K562 (cell line): ENCODE measurements around the gene MBD5. TPM values are rescaled to one million over a fixed set of nuclear protein-coding genes. Genes with fewer than 3 reads are reported as not detected.

Experiments used
- PBX2 ChIP-seq, 2 experiments: IDR thresholded peaks in 1 of 2; conservative IDR thresholded peaks in 1 of 2; 2 replicates each; pipeline ENCODE4 v1.6.1; 2016; ENCODE audit warnings: low read depth in 2 of 2, mild to moderate bottlenecking in 1 of 2, missing compliant biosample characterization in 1 of 2, missing genetic modification characterization in 1 of 2, moderate library complexity in 1 of 2
- ZBTB34 ChIP-seq: fragments of 250-450 bp; sonication (Bioruptor Pico); IDR thresholded peaks from 2 replicates; pipeline ENCODE4 v1.8.0; 2021; ENCODE audit warnings: mild to moderate bottlenecking, moderate library complexity
- polyA plus RNA-seq, 8 experiments: library from polyadenylated mRNA; depleted of rRNA in 4 of 8; stranded (reverse) in 5 of 8; unstranded in 3 of 8; fragments of >200 nt; fragmentation: Nextera tagmentation in 2 of 8; fragmentation: Illumina TruSeq in 1 of 8; extraction: Ambion mirVana in 2 of 8; extraction: Trizol in 1 of 8; gene quantifications; 2 replicates each; pipeline versions ENCODE4 v1.2.1 to v1.2.3, GENCODE V29; 2011 to 2014; ENCODE audit warnings: inconsistent platforms in 1 of 8, missing spikeins in 1 of 8
- total RNA-seq, 7 experiments: library from RNA; depleted of rRNA in 6 of 7; stranded (reverse); fragments of >200 nt in 6 of 7; fragmentation: Illumina TruSeq in 2 of 7; extraction: Trizol in 2 of 7; gene quantifications; 2 replicates each; pipeline versions ENCODE4 v1.2.1 to v1.2.3, GENCODE V29; 2011 to 2021; ENCODE audit warnings: low replicate concordance in 1 of 7
- TF ChIP-seq, protein P1 (sequence below): fragments of 250-450 bp; sonication (Bioruptor Pico); IDR thresholded peaks from 2 replicates; pipeline ENCODE4 v1.5.0; 2022; ENCODE audit warnings: mild to moderate bottlenecking

The MBD5 gene
- total and polyA plus RNA-seq, 9 of the 15 experiments (the other 6 are each of a cell fraction or from before 2014, with no cell fraction given): 3.4 to 14.5 (median 9.0) TPM

- TF ChIP-seq, protein P1, sequence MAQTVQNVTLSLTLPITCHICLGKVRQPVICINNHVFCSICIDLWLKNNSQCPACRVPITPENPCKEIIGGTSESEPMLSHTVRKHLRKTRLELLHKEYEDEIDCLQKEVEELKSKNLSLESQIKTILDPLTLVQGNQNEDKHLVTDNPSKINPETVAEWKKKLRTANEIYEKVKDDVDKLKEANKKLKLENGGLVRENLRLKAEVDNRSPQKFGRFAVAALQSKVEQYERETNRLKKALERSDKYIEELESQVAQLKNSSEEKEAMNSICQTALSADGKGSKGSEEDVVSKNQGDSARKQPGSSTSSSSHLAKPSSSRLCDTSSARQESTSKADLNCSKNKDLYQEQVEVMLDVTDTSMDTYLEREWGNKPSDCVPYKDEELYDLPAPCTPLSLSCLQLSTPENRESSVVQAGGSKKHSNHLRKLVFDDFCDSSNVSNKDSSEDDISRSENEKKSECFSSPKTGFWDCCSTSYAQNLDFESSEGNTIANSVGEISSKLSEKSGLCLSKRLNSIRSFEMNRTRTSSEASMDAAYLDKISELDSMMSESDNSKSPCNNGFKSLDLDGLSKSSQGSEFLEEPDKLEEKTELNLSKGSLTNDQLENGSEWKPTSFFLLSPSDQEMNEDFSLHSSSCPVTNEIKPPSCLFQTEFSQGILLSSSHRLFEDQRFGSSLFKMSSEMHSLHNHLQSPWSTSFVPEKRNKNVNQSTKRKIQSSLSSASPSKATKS (CRISPR knock-in tag): no peak
- TF ChIP-seq PBX2 (CRISPR knock-in tag; IDR thresholded peaks at IDR 0.05; ENCODE audit: low read depth): no peak
- TF ChIP-seq PBX2 (tag; conservative IDR thresholded peaks at IDR 0.05; ENCODE audit: low read depth): peak; percentile 80
- no peak for TF ChIP-seq ZBTB34 (CRISPR knock-in tag)
Observed at GRCh38 chr2:148501545-148501944, 480.7 kb downstream of the MBD5 start (continued).
